CD4-positive, alpha-beta T cell treated with Interleukin-17A for 4 hours (primary cell): ENCODE data around the gene ESCO1.
"Not testable (repeated sequence)": the region's sequence is repeated elsewhere in the genome, so short reads cannot be mapped to it uniquely, and the experiment has no call there.

Experiments
- DNase-seq: peaks from one replicate; pipeline ENCODE4 v3.0.0-alpha.2; 2020; ENCODE audit warnings: mixed read lengths

The ESCO1 gene, protein sequence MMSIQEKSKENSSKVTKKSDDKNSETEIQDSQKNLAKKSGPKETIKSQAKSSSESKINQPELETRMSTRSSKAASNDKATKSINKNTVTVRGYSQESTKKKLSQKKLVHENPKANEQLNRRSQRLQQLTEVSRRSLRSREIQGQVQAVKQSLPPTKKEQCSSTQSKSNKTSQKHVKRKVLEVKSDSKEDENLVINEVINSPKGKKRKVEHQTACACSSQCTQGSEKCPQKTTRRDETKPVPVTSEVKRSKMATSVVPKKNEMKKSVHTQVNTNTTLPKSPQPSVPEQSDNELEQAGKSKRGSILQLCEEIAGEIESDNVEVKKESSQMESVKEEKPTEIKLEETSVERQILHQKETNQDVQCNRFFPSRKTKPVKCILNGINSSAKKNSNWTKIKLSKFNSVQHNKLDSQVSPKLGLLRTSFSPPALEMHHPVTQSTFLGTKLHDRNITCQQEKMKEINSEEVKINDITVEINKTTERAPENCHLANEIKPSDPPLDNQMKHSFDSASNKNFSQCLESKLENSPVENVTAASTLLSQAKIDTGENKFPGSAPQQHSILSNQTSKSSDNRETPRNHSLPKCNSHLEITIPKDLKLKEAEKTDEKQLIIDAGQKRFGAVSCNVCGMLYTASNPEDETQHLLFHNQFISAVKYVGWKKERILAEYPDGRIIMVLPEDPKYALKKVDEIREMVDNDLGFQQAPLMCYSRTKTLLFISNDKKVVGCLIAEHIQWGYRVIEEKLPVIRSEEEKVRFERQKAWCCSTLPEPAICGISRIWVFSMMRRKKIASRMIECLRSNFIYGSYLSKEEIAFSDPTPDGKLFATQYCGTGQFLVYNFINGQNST

DNA sequence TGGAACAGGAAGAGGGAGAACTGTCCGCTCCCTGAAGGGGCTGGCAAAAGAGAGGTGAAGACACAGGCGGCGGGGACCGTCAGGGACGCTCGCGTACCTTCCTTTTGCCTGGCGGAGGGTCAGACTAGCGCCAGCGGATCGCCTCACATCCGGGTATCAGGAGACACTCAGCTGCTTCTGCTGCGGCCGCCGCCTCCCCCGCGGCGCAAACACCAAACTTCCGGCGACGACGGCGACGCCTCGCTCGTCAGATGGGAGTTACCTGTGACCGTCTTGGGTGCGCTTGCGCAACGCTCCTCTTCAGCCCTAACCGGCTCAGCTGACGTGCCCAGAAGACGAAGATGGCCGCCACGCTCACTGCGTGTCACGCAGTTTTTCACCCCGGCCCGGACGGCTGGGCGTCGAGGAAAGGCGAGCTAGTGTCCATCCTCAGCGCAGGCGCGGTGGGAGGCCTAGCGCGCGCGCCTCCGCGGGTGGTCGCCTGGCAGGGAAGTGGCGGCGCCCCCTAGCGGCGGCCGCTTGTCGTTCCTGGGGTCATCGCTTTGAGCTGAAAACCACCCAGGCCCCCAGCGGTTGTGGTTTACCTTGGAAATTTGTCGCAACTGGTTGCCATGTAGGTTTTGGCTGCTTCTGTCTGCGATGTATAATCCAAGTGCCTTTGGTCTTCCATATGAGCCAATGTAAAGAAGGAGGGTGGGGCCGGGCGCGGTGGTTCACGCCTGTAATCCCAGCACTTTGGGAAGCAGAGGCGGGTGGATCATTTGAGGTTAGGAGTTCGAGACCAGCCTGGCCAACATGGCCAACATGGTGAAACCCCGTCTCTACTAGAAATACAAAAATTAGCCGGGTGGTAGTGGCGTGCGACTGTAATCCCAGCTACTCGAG lies at the start of gene ESCO1:
Gene ESCO1 (minus strand): TSS at position 179 of the 885 bp plus-strand sequence. CDS start 25,861 bp downstream, outside the sequence.
- DNase-seq: peak; percentile 92

DNA sequence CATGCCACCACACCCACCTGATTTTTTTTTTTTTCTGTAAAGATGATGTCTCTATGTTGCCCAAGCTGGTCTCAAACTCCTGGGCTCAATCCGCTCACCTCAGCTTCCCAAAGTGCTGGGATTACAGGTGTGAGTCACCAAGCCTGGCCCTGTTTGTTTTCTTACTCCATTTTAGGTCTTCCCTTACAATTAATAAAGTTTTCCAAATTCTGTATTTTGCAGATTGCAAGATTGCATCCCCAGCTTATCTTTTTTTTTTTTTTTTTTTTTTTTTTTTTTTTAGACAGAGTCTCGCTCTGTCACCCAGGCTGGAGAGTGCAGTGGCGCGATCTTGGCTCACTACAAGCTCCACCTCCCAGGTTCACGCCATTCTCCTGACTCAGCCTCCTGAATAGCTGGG lies 39.9 kb upstream of the ESCO1 start:
- not testable (repeated sequence) for DNase-seq

DNA sequence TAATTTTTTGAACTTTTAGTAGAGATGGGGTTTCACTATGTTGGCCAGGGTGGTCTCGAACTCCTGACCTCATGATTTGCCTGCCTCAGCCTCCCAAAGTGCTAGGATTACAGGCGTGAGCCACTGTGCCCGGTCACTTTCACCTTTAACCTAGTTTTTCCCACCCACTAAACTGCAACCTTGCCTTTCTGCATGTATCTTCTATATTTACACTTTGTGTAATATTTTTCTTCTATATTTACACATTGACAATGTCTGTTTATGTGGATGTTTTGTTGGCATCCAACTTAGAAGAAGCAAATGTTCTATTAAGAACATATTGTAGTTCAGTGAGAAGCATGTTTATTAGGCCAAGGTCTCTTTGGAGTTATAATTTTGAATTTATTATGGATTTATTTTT lies 38.3 kb upstream of the ESCO1 start:
- no peak for DNase-seq

DNA sequence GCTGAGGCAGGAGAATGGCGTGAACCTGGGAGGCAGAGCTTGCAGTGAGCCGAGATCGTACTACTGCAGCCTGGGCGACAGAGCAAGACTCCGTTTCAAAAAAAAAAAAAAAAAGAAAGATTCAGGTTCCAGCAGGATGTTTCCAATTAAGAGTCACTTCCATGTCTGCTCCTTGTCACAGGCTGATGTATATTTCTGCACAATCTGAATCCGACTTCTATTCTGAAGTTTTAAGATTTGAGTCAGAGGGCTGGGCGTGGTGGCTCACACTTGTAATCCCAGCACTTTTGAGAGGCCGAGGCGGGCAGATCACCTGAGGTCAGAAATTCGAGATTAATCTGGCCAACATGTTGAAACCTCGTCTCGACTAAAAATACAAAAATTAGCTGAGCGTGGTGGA lies 36.3 kb upstream of the ESCO1 start:
- DNase-seq: no peak

DNA sequence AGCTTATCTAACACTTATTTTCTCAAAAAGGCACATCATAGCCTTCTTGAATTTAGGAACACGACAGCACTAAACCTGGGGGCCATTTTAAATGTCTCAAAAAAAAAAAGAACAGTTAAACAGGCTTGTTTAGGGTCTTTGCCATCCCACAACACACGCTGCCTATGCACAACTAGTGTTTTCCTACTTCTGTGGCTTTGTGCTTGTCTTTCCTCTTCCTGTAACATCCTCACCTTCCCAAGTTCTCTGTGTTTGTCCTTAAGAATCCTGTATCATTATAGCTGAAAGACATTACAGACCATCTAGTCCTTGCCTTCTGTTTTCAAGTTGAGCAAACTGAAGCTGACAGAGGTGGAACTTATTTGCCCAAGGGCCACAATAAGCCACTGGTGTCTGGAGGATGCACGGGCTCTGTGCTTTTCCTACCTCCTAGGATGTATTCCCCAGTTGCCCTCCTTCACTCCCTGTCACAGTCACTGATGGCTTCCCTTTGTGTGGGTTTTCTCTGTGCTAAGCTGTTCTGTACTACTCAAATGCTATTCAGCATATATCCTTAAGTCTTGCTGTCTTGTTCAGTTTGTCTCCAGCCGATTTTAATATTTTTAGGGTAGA lies 34.2 kb upstream of the ESCO1 start:
- no peak for DNase-seq

DNA sequence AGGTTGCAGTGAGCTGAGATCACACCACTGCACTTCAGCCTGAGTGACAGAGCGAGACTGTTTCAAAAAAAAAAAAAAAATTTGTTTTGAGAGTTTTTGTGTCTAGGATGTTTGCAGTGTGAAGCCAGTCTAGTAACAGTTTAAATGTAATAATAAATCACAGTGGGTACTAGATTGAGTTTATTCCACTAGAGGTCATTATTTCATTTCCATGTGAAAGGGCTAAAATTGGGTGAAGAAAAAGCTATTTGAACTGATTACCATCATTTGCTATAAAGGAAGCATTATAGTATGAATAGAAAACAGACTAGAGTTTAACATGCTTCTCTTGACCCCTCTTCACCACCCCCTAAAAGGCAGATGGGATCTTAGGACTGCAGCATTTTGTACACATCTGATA lies 31.9 kb upstream of the ESCO1 start:
- no peak for DNase-seq

DNA sequence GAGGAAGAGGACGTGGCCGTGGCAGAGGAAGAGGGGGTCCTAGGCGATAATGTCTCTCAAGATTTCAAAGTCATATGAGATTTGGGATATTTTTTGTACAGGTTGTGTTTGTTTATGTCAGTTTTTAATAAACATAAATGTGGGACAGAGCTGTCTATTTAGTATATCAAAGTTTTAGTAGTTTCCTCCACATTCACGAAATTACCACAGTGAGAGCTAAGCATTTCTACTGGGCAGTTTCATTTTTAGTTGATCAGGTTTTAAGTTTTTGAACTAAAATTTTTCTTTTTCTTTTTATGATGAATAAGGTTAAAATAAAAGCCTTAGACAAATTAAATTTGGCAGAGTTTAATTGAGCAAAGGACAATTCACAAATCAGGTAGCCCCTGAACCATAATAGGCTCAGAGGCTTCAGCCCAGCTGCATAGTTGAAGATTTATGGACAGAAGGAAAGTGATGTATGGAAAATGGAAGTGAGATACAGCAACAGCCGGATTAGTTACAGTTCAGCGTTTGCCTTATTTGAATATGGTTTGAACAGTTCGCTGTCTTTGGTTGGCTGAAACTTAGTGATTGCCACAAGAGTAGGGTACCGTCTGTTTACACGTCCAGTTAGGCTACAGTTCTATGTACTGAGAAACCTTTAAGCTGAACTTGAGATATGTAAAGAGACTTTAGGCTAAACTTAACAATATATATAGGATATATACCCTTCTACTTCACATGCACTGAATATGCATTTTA lies 28.8 kb upstream of the ESCO1 start:
- no peak for DNase-seq

DNA sequence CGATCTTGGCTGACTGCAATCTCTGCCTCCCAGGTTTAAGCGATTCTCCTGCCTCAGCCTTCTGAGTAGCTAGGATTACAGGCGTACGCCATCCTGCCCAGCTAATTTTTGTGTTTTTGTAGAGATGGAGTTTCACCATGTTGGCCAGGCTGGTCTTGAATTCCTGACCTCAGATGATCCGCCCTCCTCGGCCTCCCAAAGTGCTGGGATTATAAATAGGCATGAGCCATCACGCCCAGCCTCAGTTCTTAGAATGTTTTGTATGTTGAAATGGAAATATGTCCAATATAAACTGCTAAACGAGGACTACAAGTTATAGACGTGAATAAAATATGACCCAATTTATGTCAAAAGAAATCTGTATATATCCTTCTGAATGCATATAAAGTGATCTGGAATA lies 21.1 kb upstream of the ESCO1 start:
- not testable (repeated sequence) for DNase-seq

DNA sequence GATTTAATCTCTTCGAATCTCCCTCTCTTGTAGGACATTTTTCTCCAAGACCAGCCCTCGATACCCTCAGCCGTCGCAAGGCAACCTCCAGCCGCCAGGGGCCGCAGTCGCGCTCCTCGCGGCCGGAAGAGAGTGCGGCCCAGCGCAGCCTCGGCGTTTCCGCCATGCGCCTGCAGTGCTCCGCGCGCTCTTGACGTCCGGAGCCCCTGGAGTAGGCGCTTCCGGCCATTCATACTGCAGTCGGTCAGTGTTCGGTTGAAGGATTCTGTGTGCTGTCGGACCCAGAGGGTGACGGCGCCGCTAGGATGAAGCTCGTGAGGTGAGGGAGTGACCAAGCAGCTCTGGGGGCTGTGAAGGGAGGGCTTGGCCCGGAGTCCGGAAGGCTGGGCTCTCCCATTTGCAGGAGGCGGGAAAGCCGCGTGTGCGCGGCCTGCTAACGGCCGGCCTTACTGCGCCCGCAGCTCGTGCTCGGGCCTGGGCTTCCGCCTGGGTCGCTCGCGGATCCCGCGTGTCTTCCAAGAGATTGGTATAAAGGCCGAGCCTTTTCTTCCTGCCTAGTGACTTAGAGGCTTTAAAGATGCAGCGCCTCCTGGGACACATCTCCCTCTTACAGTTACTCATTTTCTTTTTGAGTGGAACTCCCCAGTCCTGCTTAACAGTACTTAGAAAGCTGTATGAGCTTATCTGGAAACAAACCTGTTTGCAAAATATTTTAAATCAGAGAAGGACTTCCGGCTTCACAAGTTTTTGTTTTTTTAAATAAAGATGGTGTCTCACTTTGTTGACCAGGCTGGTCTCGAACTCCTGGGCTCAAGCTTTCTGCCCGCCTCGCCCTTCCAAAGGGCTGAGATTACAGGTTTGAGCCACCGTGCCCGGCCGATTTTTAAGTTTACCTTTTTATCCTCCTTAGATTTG lies 11.9 kb upstream of the ESCO1 start, which contains the start of gene SNRPD1:
Gene SNRPD1 (plus strand): TSS at position 190 of the 915 bp plus-strand sequence. CDS start 116 bp downstream, at position 306.
- DNase-seq: peak; percentile 89

DNA sequence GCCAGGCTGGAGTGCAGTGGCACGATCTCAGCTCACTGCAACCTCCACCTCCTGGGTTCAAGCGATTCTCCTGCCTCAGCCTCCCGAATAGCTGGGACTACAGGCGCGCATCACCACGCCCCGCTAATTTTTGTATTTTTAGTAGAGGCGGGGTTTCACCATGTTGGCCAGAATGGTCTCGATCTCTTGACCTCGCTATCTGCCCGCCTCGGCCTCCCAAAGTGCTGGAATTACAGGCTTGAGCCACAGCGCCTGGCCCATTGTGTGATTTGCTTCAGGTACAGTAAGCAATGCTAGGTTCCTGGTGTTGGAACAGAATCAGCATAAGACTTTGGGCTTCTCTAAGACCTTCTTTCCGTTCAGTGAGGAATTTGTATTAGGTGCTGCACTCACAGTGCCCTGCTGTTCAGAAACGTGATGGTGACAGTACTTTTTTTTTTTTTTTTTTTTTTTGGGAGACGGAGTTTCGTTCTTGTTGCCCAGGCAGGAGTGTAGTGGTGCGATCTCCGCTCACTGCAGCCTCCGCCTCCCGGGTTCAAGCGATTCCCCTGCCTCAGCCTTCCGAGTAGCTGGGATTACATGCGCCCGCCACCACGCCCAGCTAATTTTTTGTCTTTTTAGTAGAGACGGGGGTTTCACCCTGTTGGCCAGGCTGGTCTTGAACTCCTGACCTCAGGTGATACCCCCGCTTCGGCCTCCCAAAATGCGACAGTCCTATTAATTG lies 11.1 kb upstream of the ESCO1 start:
- not testable (repeated sequence) for DNase-seq

DNA sequence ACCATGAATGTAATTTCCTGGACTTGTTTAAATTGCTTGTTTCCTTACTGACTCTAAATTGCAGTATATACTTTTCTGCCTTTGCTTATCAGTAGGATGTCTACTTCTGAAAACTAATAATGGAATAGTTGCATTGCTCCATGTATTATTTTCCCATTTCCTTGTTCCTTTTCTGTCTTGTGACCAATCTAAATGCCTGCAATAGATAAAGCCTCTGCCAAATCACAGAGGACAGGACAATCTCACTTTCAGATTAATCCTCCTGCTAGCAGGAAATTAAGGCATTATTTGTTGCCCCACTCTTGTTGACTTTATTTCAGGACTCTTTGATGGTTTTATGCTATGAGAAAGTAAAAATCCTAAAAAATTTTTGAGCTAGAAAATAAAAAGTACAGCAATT lies 4.7 kb upstream of the ESCO1 start:
- DNase-seq: no peak

DNA sequence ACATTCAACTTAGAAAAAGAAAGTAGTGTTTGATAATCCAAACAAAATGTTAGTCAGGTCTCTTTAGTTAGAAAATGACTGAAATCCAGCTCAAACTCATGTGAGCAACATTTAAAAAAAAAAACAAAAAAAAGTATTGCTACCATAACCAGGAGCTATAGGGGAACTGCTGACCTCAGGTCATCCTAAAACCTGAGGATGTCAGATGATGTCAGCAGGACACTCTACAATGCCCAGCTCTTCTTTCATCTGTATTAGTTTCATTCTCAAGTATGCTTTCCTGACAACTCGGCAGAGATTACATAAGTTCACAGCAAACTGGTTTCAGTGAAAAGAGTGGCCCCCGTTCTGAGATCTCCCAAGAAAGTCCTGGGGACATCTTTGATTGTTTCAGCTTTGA lies 4.2 kb upstream of the ESCO1 start:
- no peak for DNase-seq

DNA sequence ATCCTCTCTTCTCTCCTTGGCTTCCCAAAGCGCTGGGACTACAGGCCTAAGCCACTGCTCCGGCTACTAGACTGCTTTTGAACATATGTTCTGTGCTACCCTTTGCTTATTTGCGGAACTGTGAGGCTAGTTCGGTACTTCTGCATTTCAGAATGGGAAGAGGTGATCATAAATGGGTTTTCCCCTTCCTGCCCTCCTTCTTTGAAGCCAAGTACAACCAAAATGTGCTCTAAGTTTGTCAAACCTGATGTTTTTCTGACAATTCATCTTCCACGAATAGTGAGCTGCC lies 1.7 kb upstream of the ESCO1 start:
- DNase-seq: no peak

DNA sequence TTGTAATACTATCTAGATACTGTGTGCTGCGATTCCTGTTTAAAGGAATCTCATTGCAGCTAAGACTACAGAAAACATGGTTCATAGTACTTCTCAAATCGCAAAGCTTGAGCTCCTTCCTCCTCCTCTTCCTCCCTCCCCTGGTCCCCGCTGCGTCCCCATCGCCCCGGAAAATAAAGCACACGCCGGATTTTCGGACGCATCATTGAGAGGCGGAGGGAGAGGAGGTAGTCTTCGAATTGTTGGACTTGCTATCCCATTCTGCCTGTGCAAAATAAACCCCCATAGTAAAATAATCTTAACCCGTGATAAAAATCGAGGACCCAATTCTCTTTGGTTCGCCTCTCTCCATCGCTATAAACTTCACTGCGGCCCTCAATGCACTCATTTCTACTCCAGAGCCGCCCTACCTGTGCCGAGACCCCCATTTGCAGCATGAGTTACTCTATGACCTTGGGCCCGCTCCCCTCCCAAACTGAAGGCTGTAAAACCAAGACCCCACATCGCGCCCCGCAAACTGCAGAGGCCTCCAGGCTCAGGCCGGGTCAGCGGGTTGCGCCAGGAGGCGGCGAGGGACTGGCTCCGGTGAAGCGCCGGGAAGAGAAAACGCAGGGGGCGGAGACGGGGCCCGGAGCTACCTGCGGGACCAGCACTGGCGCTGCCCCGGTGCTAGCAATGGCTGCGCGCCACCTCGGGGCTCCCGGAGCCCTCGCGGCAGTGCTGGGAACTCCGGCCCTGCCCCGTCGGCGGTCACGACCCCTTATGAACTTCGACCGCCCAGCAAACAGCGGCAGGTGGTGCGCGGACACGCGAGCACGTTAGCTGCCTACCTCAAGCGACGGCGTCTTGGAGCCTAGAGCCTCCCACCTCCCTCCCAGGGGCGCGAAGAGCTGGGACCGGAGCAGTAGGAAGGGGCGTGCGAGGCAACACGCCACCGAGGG lies 649 bp downstream of the ESCO1 start:
- peak; percentile 26 for DNase-seq

DNA sequence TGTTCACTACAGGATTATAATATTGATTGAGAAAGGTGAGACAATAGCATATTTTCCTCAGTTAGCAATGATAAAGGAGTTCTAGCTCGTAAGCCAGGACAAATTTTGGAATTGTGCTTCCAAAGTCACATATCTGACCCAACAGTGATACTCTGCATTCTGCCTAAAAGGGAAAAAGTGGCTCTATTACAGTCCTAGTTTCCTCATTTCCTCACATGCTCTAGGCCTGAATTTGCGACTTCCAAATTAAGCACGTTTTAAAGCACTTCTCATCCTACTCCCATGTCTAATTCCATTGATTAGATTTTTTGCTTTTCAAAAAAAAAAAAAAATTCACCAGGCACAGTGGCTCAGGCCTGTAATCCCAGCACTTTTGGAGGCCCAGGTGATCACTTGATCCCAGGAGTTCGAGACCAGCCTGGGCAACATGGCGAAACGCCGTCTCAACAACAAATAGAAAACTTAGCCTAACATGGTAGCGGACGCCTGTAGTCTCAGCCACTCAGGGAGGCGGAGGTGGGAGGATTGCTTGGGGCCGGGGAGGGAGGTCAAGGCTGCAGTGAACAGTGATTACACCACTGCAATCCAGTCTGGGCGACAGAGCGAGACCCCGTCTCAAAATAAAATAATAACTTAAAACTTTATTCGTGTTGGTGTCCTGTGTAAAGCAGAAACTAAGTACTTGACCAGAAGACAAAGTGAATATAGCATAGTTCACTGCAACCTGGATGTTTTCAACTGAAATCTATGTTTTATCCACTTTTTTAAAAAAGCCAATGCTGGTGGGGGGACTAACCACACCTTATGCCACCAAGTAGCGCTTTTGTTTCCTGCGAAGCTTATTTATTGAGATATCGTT lies 1.5 kb downstream of the ESCO1 start:
- no peak for DNase-seq

DNA sequence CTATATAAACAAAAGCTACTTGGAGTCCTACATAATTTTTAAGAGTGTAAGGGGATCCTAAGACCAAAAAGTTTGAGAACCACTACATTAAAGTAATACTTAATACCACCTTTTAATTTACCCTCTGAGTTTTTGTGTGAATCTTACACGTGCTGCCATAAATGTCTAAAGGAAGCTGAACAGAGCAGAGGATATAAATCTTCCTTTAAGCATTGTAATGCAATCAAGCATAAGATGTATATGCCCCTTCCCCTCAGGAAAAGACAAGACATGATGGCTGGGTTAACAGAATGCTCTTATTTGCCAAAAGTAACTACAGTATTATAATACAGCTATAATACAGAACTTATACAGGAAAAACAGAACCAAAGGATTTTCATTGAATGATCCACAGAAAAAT lies 2.9 kb downstream of the ESCO1 start:
- DNase-seq: no peak

DNA sequence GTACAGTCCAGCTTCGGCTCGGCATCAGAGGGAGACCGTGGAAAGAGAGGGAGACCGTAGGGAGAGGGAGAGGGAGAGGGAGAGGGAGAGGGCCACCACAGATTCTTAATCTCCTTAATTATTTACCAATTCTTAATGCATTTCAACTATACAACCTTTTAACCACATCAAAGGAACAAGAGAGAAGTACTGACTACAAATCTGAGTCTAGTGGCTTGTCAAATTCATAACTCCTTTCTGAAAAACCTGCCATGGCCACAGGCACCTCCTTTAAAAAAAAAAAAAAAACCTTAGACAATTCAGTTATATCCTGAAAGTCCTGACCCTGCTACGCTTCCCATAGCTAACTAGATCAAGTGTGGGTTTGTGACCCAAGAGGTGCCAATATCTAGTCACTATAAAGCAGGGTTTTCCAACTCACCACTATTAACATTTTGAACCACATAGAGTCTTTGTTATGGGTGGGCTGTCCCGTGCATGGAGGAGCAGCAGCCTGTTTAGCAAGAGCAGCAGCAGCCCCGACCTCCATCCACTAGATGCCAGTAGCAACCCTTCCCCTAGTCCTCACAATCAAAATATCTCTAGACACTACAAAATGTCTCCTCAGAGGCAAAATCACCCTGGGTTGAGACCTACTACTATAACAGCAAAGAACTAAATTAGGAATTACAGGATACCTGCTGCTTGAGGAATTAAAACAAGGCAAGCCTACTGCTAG lies 6.8 kb downstream of the ESCO1 start:
- DNase-seq: no peak
